ENCODE results near the gene ADGRD2. TPM values are rescaled to one million over a fixed set of nuclear protein-coding genes. Genes with fewer than 3 reads are reported as not detected.

The ADGRD2 gene
- total and polyA plus RNA-seq, 9 of the 15 experiments (the other 6 are each of a cell fraction or from before 2014, with no cell fraction given), result not detected

GRCh38 chr9:124497441-124497840, 47.2 kb downstream of the ADGRD2 start:
- Histone ChIP-seq H3K9me1 (ENCODE audit: control insufficient read depth, insufficient read depth, low read length) (no peaks in the 10 kb centered on the region), H3K9me3 (replicated peaks; ENCODE audit: control insufficient read depth, insufficient read depth, low read depth, low read length) (no peaks in the 10 kb centered on the region), H2AFZ (ENCODE audit: low read depth, low read length) (no peak overlapping the region), H3K4me3 (no peak overlapping the region), H4K20me1 (replicated peaks; ENCODE audit: control insufficient read depth, insufficient read depth, low read length) (peaks cover 27% of the 10 kb centered on the region; the same call in 1 of the 2 replicates), H3K4me2 (ENCODE audit: insufficient read depth, low read length) (no peak overlapping the region), H3K79me2 (ENCODE audit: control insufficient read depth, insufficient read depth, low read length) (no peaks in the 10 kb centered on the region), H3K27me3 (ENCODE audit: control insufficient read depth in 2 of 2, insufficient read depth in 2 of 2, low read length in 2 of 2) (peaks cover 28 to 90% of the 10 kb centered on the region in 2 experiments; a peak in 4 of 5 replicates), H3K9ac (ENCODE audit: insufficient read depth in 1 of 2, low read depth in 2 of 2, low read length in 2 of 2) (0 out of 4 replicates have a peak overlapping the region, but pooled peaks of 1 of the 2 experiments have one; percentile 41), H3K27ac (ENCODE audit: extremely low read depth, low read depth, low read length) (no peak overlapping the region), H3K4me1 (replicated peaks in 1 of 2; ENCODE audit: control insufficient read depth in 2 of 2, insufficient read depth in 2 of 2, low read length in 2 of 2) (peaks cover 11 to 47% of the 10 kb centered on the region in 2 experiments; a peak in 3 of 5 replicates), H3K36me3 (ENCODE audit: control insufficient read depth, insufficient read depth, low read length) (no peaks in the 10 kb centered on the region)
- DNase-seq (ENCODE audit: extremely low read depth in 1 of 4, low spot score in 3 of 4) (no peak), ATAC-seq (no peak), FAIRE-seq (no peak)
- ChIA-PET CTCF (ENCODE audit: low intra/inter-chr PET ratio) (no interaction called here), POLR2A (interaction anchor here (0.7 to 1.1 kb wide), 4 partner anchors 14 to 46 kb away, joined by 3 read pairs; no protein-coding TSS in a partner anchor)
- 33% methylated on average over 7 of the region's 8 CpGs for WGBS (ENCODE audit: insufficient coverage, low coverage, missing lambda C conversion rate)
- TF ChIP-seq RAD21 (CRISPR knock-in tag; conservative IDR thresholded peaks at IDR 0.05 in 1 of 2, IDR thresholded peaks at IDR 0.05 in 1 of 2), result no peak
- in situ Hi-C loops (cut with MboI), result no loop called here
- BruUV-seq (replicated peaks), result no TSS peak
- intact Hi-C loops (cut with micrococcal nuclease), result no loop called here

DNA sequence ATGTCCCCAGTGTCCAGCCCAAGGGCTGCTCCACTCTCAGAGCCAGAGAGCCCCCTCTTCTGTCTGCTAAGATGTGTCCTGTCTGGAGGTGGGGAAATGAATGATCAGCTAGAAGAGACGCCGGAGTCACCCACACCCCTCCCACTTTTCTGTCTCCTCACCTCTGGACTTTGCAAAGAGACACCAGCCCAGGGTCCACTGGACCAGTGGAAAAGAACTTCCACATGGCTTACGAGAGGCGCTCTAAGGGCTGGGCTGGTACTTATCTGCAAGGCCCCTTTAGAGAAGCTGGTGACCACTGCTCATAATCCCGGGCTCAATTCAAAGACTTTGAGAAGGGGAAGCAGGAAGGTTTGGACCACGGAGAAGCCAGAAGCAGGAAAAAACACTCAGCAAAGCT, 47.8 kb downstream of the ADGRD2 start:
- WGBS (ENCODE audit: insufficient coverage, low coverage, missing lambda C conversion rate), result 3% methylated on average over 6 of the region's 6 CpGs
- Histone ChIP-seq H3K4me3 (no peak overlapping the region), H3K9ac (ENCODE audit: insufficient read depth in 1 of 2, low read depth in 2 of 2, low read length in 2 of 2) (no peak overlapping the region), H3K4me2 (ENCODE audit: insufficient read depth, low read length) (no peak overlapping the region), H3K79me2 (ENCODE audit: control insufficient read depth, insufficient read depth, low read length) (no peaks in the 10 kb centered on the region), H3K36me3 (ENCODE audit: control insufficient read depth, insufficient read depth, low read length) (no peaks in the 10 kb centered on the region), H3K27me3 (ENCODE audit: control insufficient read depth in 2 of 2, insufficient read depth in 2 of 2, low read length in 2 of 2) (peaks cover 29 to 85% of the 10 kb centered on the region in 2 experiments; a peak in 4 of 5 replicates), H3K9me1 (ENCODE audit: control insufficient read depth, insufficient read depth, low read length) (no peaks in the 10 kb centered on the region), H3K27ac (ENCODE audit: extremely low read depth, low read depth, low read length) (no peak overlapping the region), H4K20me1 (replicated peaks; ENCODE audit: control insufficient read depth, insufficient read depth, low read length) (peaks cover 27% of the 10 kb centered on the region; the same call in 1 of the 2 replicates), H3K9me3 (replicated peaks; ENCODE audit: control insufficient read depth, insufficient read depth, low read depth, low read length) (no peaks in the 10 kb centered on the region), H3K4me1 (replicated peaks in 1 of 2; ENCODE audit: control insufficient read depth in 2 of 2, insufficient read depth in 2 of 2, low read length in 2 of 2) (peaks cover 11 to 41% of the 10 kb centered on the region in 2 experiments; a peak in 3 of 5 replicates), H2AFZ (ENCODE audit: low read depth, low read length) (no peak overlapping the region)
- ATAC-seq (no peak), FAIRE-seq (no peak), DNase-seq (ENCODE audit: extremely low read depth in 1 of 4, low spot score in 3 of 4) (no peak)
- in situ Hi-C loops (cut with MboI) (no loop called here), intact Hi-C loops (cut with micrococcal nuclease) (no loop called here)
- ChIA-PET CTCF (ENCODE audit: low intra/inter-chr PET ratio) (no interaction called here), POLR2A (interaction anchor here (0.6 to 1.1 kb wide), 6 partner anchors 13 to 354 kb away, joined by 3 to 4 read pairs (median 3); no protein-coding TSS in a partner anchor)
- no TSS peak for BruUV-seq (replicated peaks)
- TF ChIP-seq GTF2F1 (IDR thresholded peaks at IDR 0.05; ENCODE audit: low read depth, low read length) (no peak), NUFIP1 (IDR thresholded peaks at IDR 0.05; ENCODE audit: partially characterized antibody) (no peak), ZKSCAN8 (CRISPR knock-in tag; IDR thresholded peaks at IDR 0.05) (no peak), ARHGAP35 (IDR thresholded peaks at IDR 0.05; ENCODE audit: partially characterized antibody) (no peak), TAF9B (IDR thresholded peaks at IDR 0.05; ENCODE audit: partially characterized antibody) (no peak), ZFP36 (IDR thresholded peaks at IDR 0.05; ENCODE audit: low read depth, low read length, partially characterized antibody) (no peak), FOXM1 (IDR thresholded peaks at IDR 0.05; ENCODE audit: low read depth) (no peak), FOXM1 (CRISPR knock-in tag; IDR thresholded peaks at IDR 0.05; ENCODE audit: low read depth) (no peak), DDX20 (tag; IDR thresholded peaks at IDR 0.05; ENCODE audit: low read depth) (no peak), RBM15 (IDR thresholded peaks at IDR 0.05; ENCODE audit: insufficient read depth, low read length) (no peak), MCM2 (IDR thresholded peaks at IDR 0.05; ENCODE audit: low read depth) (no peak), ZNF766 (CRISPR knock-in tag; conservative IDR thresholded peaks at IDR 0.05) (no peak)
- TF ChIP-seq, protein P1, sequence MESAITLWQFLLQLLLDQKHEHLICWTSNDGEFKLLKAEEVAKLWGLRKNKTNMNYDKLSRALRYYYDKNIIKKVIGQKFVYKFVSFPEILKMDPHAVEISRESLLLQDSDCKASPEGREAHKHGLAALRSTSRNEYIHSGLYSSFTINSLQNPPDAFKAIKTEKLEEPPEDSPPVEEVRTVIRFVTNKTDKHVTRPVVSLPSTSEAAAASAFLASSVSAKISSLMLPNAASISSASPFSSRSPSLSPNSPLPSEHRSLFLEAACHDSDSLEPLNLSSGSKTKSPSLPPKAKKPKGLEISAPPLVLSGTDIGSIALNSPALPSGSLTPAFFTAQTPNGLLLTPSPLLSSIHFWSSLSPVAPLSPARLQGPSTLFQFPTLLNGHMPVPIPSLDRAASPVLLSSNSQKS (CRISPR knock-in tag; IDR thresholded peaks at IDR 0.05), result no peak

Data from K562 (cell line).